Heart left ventricle (tissue), 16 donors: ENCODE results near the gene M6PR. TPM values are rescaled to one million over a fixed set of nuclear protein-coding genes. Genes with fewer than 3 reads are reported as not detected.

Experiments
- ATAC-seq, 4 donors: fragments of 200-7000 bp; cut with Tn5 transposase; one replicate each; pipeline ENCODE4 v1.9.1; 2020 to 2022; ENCODE audit warnings: moderate library complexity in 4 of 4, mild to moderate bottlenecking in 3 of 4, moderate number of reproducible peaks in 1 of 4
- DNase-seq, 5 donors: peaks; one replicate each; pipeline ENCODE4 v3.0.0-alpha.2; 2020
- H3K27ac ChIP-seq, 12 donors: fragments of 200-600 bp; sonication (generic) in 4 of 12; one replicate each; pipeline versions ENCODE4 v1.5.0 to v1.8.0; 2016 to 2022; ENCODE audit warnings: mild to moderate bottlenecking in 2 of 12
- H3K27me3 ChIP-seq, 9 donors: fragments of 200-600 bp; sonication (generic) in 2 of 9; one replicate each; pipeline versions ENCODE4 v1.5.1 to v1.8.0; 2016 to 2022; ENCODE audit warnings: mild to moderate bottlenecking in 3 of 9
- H3K36me3 ChIP-seq, 9 donors: fragments of 200-600 bp; sonication (generic) in 2 of 9; one replicate each; pipeline versions ENCODE4 v1.5.0 to v1.8.0; 2018 to 2022; ENCODE audit warnings: mild to moderate bottlenecking in 2 of 9
- H3K4me1 ChIP-seq, 12 donors: fragments of 200-600 bp; sonication (generic) in 4 of 12; one replicate each; pipeline versions ENCODE4 v1.5.0 to v1.8.0; 2016 to 2022; ENCODE audit warnings: mild to moderate bottlenecking in 3 of 12
- H3K4me3 ChIP-seq, 12 donors: fragments of 200-600 bp; sonication (generic) in 4 of 12; one replicate each; pipeline versions ENCODE4 v1.5.0 to v1.8.0; 2017 to 2022; ENCODE audit warnings: mild to moderate bottlenecking in 9 of 12, moderate library complexity in 4 of 12
- H3K9me3 ChIP-seq, 12 donors: fragments of 200-600 bp; sonication (generic) in 4 of 12; one replicate each; pipeline versions ENCODE4 v1.5.0 to v1.8.0; 2016 to 2022; ENCODE audit warnings: mild to moderate bottlenecking in 1 of 12
- POLR2A ChIP-seq, 2 donors: fragments of 450-650 bp; IDR thresholded peaks; one replicate each; pipeline ENCODE4 v1.6.1; 2017; ENCODE audit warnings: antibody characterized with exemption in 2 of 2, mild to moderate bottlenecking in 2 of 2, moderate library complexity in 2 of 2
- WGBS, 4 donors: extraction: QIAGEN DNeasy Blood & Tissue Kit in 2 of 4; methylation state at CpG; one replicate each; pipeline versions ENCODE4 v1.1.5 to v1.1.7; 2013 to 2018; 5-methylcytosine and 5-hydroxymethylcytosine counted together
- intact Hi-C, 10 donors: fragments of 100-400 bp; cut with DNase I; formaldehyde crosslinking; loops; one replicate each; pipeline versions ENCODE4 v1.11.1 to v1.14.2; 2022
- polyA plus RNA-seq, 2 donors: library from polyadenylated mRNA; stranded (reverse); fragments of 200-250 nt; gene quantifications; one replicate each; pipeline ENCODE4 v1.2.3, GENCODE V29; 2013
- total RNA-seq, 9 donors: library from RNA; depleted of rRNA in 2 of 9; stranded (reverse); fragments of >200 nt in 2 of 9; fragmentation: NEBNext Ultra II Directional in 3 of 9; extraction: Animal tissue kit (Norgen Biotek cat#: 25700) in 3 of 9; gene quantifications; one replicate each; pipeline versions ENCODE4 v1.1.0 to v1.2.4, GENCODE V29; 2016 to 2023
- TF ChIP-seq, protein P1 (sequence below), 12 donors: fragments of 200-600 bp; sonication (generic) in 4 of 12; IDR thresholded peaks; one replicate each; pipeline versions ENCODE4 v1.5.0 to v1.8.0; 2018 to 2022; ENCODE audit warnings: antibody characterized with exemption in 12 of 12, mild to moderate bottlenecking in 5 of 12
- donor health status: ischemic (EF 13 %, LVEDD 7.1; RV severe dilation, severe dysfunction).
- donor health status: healthy with polysubstance abuse.
- donor health status: DM: no; HTN: yes; CAD: no.
- donor health status: DM: no; HTN: no; CAD: no.
- donor health status: ischemic (EF 25% LVEDD 6.9; RV normal size, moderate dysfunction).
- donor health status: ischemic (EF 25% LVEDD 5.7; RV mildly dilated, moderate dysfunction).
- donor health status: healthy.
- donor health status: DM: yes; HTN: yes; CAD: no.
- donor health status: ischemic (EF 35%, LVEDD 5.7; RV mildly dilated, moderate dysfunction).
- donor health status: nonischemic (EF 11% LVEDD 7.7; RV severe dilation, severe dysfunction).
- donor health status: DM: yes; HTN: yes; CAD: no.
- donor health status: PGD.
- donor health status: ischemic (EF 29% LVEDD 5.4; RV normal size, mild dysfunction).
- donor health status: nonischemic (EF 23%, LVEDD 6.1; RV moderate dilation, normal function).

Gene M6PR
- total and polyA plus RNA-seq, 11 donors: 58.7 to 150 (median 101) TPM

DNA sequence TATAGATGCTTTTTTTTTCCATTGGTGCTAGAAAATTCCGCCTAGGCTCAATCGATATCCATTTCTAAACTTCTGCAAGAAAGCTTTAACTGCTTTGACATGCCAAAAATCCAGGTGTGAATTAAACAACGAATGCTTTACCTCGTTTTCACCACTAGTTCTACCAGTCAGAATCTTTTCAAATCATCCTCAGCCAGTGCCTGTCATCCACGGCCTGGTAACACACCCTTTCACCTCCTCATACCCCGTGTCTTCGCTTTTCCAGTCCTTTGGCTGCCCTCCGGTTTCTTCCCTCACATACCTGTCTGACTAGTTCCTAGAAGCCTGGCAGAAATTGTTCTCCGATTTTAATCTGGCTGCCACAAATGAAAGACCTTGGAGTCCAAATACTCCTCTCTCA lies 36.5 kb downstream of the M6PR start:
- Histone ChIP-seq H3K4me3 (peak overlapping the region in 8 of 12 donors; percentile 61 to 91 (median 68)), H3K27me3 (no peaks in the 10 kb centered on the region), H3K9me3 (no peaks in the 10 kb centered on the region), H3K4me1 (peaks cover 0 to 40% (median 19%) of the 10 kb centered on the region in 12 donors), H3K36me3 (peaks cover 0 to 4% (median 2%) of the 10 kb centered on the region in 9 donors), H3K27ac (peak overlapping the region in 11 of 12 donors; percentile 45 to 93 (median 86))
- WGBS, 4 donors: 34 to 43% (median 38%) methylated on average over 9 of the region's 9 CpGs
- TF ChIP-seq POLR2A (IDR thresholded peaks at IDR 0.05): no peak
- TF ChIP-seq, protein P1, sequence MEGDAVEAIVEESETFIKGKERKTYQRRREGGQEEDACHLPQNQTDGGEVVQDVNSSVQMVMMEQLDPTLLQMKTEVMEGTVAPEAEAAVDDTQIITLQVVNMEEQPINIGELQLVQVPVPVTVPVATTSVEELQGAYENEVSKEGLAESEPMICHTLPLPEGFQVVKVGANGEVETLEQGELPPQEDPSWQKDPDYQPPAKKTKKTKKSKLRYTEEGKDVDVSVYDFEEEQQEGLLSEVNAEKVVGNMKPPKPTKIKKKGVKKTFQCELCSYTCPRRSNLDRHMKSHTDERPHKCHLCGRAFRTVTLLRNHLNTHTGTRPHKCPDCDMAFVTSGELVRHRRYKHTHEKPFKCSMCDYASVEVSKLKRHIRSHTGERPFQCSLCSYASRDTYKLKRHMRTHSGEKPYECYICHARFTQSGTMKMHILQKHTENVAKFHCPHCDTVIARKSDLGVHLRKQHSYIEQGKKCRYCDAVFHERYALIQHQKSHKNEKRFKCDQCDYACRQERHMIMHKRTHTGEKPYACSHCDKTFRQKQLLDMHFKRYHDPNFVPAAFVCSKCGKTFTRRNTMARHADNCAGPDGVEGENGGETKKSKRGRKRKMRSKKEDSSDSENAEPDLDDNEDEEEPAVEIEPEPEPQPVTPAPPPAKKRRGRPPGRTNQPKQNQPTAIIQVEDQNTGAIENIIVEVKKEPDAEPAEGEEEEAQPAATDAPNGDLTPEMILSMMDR (IDR thresholded peaks at IDR 0.05): peak in 6 of 12 donors; percentile 10 to 27 (median 16)
- intact Hi-C loops: loop anchor here in 2 of 10 donors (2.0 to 10.0 kb wide), 2 partner anchors 38 to 132 kb away; no protein-coding TSS in a partner anchor
- ATAC-seq (no peak), DNase-seq (no peak)

DNA sequence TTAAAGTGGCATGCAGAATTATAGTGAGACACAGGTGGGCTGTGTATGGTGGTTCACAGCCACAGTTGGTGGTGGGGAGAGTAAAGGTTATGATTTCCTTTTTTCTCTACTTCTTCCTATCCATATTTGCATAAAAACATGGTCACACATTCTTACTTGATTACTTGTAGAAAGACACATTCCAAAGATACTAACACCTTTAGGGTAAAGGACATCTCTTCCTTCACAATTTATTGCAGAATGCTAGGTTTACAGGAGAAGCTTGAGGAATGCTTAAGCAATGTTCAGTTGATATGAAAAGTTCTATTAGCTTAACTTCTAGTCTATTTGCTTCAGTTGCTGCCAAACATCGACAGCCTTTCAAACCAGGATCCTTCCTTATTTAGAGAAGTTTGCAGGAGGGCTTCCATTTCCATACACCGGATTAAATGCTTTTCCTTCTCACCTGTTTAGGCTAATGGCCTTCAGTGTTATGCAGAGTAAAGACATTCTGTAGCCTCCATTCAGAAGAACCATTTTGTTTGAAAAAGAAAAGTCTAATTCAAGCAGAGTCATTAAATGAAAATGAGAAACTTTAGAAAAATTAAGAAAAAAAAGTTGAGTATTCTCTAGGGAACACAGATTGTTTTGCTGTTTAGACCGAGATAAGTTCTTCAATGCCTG lies 37.7 kb downstream of the M6PR start:
- H3K36me3 ChIP-seq: no peaks in the 10 kb centered on the region
- H3K9me3 ChIP-seq: no peaks in the 10 kb centered on the region
- H3K4me3 ChIP-seq: no peak overlapping the region
- DNase-seq: no peak
- TF ChIP-seq, protein P1 (IDR thresholded peaks at IDR 0.05): no peak
- TF ChIP-seq POLR2A (IDR thresholded peaks at IDR 0.05): no peak
- peaks cover 0 to 37% (median 19%) of the 10 kb centered on the region in 12 donors for H3K4me1 ChIP-seq
- WGBS, 4 donors: 48 to 57% (median 54%) methylated on average over 3 of the region's 3 CpGs
- no peak for ATAC-seq
- intact Hi-C loops: loop anchor here in 2 of 10 donors (2.0 to 10.0 kb wide), 2 partner anchors 39 to 133 kb away; no protein-coding TSS in a partner anchor
- no peaks in the 10 kb centered on the region for H3K27me3 ChIP-seq
- H3K27ac ChIP-seq: peak overlapping the region in 7 of 12 donors; percentile 13 to 92 (median 85)

DNA sequence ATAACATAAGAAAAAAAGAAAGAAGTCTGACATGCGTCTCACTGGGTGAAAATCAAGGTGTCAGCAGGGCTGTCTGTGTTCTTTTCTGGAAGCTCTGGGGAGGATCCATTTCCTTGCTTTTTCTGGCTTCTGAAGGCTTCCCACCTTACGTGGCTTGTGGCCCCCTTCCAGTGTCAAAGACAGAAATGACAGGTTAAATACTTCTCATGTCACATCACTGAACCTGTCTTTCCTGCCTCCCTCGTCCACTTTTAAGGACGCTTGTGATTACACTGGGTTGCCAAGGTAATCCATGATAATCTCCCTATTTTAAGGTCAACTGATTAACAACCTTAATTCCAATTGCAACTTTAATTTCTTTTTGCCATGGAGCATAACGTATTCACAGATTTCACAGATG lies 39.7 kb downstream of the M6PR start:
- ATAC-seq (no peak), DNase-seq (no peak)
- Histone ChIP-seq H3K4me1 (peaks cover 0 to 29% (median 8%) of the 10 kb centered on the region in 12 donors), H3K27ac (no peak overlapping the region), H3K9me3 (no peaks in the 10 kb centered on the region), H3K36me3 (no peaks in the 10 kb centered on the region), H3K4me3 (no peak overlapping the region), H3K27me3 (no peaks in the 10 kb centered on the region)
- 58 to 66% (median 62%) methylated on average over 5 of the region's 5 CpGs for WGBS, 4 donors
- intact Hi-C loops: loop anchor here in 2 of 10 donors (5.0 to 10.0 kb wide), 2 partner anchors 135 to 217 kb away; no protein-coding TSS in a partner anchor
- no peak for TF ChIP-seq POLR2A (IDR thresholded peaks at IDR 0.05)
- TF ChIP-seq, protein P1 (IDR thresholded peaks at IDR 0.05): no peak

DNA sequence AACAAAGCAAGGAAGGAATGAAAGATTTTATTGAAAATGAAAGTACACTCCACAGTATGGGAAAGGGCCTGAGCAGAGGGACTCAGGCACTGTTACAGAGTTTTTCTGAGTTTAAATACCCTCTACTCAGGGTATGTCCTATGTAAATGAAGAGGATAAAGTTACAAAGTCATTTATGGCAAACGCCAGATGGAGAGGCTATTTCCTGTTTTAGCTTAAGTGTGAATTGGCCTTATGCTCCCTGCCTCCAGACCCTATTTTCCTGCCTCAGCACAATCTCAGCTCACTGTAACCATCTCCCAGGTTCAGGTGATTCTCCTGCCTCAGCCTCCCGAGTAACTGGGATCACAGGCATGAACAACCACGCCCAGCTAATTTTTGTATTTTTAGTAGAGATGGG lies 41.9 kb downstream of the M6PR start:
- no peak for TF ChIP-seq POLR2A (IDR thresholded peaks at IDR 0.05)
- TF ChIP-seq, protein P1 (IDR thresholded peaks at IDR 0.05): no peak
- Histone ChIP-seq H3K4me1 (peaks cover 0 to 26% (median 6%) of the 10 kb centered on the region in 12 donors), H3K36me3 (no peaks in the 10 kb centered on the region), H3K27ac (peak overlapping the region in 3 of 12 donors; percentile 15 to 75 (median 50)), H3K27me3 (no peaks in the 10 kb centered on the region), H3K4me3 (no peak overlapping the region), H3K9me3 (no peaks in the 10 kb centered on the region)
- no peak for ATAC-seq
- DNase-seq: no peak
- WGBS, 4 donors: 73 to 78% (median 74%) methylated on average over 3 of the region's 3 CpGs
- intact Hi-C loops: loop anchor here in 1 of 10 donors (5.0 kb wide), 1 partner anchor 215 kb away; no protein-coding TSS in a partner anchor
